ENCODE data around the gene PDS5A. TPM values are rescaled to one million over a fixed set of nuclear protein-coding genes. Genes with fewer than 3 reads are reported as not detected.
"Not testable (repeated sequence)": the region's sequence is repeated elsewhere in the genome, so short reads cannot be mapped to it uniquely, and the experiment has no call there.

Gene PDS5A
- total RNA-seq, 4 donors from 2014 or later: 68.3 to 110 (median 76.8) TPM

DNA sequence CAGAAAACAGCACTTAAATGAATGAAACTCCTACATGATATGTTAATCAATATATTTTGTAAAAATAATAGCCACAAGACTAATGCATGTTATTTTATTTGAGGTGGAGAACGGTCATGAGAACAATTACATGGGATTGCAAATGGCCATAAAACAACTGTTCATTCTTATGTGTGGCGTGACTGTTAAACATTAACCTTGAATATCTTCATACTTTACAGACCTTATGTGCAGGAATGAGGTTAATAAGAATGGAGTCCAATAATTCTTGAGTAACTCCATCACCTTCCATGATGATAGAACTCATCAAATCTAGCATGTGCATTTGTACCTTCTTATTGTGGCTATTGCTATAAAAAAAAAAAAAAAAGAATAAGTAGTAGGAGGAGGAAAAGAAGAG is 55.3 kb downstream of the PDS5A start:
- no peaks in the 10 kb centered on the region for H3K9me3 ChIP-seq
- DNase-seq: no peak
- H3K36me3 ChIP-seq: peaks cover 0 to 13% (median 0%) of the 10 kb centered on the region in 3 donors
- TF ChIP-seq, protein P1, sequence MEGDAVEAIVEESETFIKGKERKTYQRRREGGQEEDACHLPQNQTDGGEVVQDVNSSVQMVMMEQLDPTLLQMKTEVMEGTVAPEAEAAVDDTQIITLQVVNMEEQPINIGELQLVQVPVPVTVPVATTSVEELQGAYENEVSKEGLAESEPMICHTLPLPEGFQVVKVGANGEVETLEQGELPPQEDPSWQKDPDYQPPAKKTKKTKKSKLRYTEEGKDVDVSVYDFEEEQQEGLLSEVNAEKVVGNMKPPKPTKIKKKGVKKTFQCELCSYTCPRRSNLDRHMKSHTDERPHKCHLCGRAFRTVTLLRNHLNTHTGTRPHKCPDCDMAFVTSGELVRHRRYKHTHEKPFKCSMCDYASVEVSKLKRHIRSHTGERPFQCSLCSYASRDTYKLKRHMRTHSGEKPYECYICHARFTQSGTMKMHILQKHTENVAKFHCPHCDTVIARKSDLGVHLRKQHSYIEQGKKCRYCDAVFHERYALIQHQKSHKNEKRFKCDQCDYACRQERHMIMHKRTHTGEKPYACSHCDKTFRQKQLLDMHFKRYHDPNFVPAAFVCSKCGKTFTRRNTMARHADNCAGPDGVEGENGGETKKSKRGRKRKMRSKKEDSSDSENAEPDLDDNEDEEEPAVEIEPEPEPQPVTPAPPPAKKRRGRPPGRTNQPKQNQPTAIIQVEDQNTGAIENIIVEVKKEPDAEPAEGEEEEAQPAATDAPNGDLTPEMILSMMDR (IDR thresholded peaks at IDR 0.05): no peak
- TF ChIP-seq POLR2A (IDR thresholded peaks at IDR 0.05): no peak
- H3K4me3 ChIP-seq: no peak overlapping the region
- no peaks in the 10 kb centered on the region for H3K4me1 ChIP-seq
- no peak overlapping the region for H3K27ac ChIP-seq
- no peaks in the 10 kb centered on the region for H3K27me3 ChIP-seq

DNA sequence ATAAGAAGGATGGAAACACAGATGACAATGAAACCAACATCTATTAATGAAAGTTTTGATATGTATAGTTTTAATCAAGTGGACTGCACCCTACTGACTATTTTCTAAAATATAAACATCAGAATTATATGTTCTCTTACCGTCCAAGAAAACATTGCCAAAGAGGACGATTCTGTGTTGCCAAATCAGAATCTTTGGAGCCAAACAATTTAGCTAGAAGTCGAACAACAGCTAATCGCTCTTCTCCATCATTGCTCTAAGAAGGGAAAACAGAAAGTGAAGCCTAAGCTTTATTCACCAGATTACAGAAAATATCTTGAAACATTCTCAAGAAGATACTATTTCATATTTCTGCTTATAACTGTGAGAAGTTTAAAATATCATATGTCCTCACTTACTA is 64.2 kb downstream of the PDS5A start:
- Histone ChIP-seq H3K27ac (no peak overlapping the region), H3K27me3 (no peaks in the 10 kb centered on the region), H3K4me3 (no peak overlapping the region), H3K9me3 (no peaks in the 10 kb centered on the region), H3K36me3 (peaks cover 0 to 75% (median 0%) of the 10 kb centered on the region in 3 donors), H3K4me1 (no peaks in the 10 kb centered on the region)
- TF ChIP-seq, protein P1 (IDR thresholded peaks at IDR 0.05): no peak
- TF ChIP-seq POLR2A (IDR thresholded peaks at IDR 0.05): no peak
- no peak for DNase-seq

DNA sequence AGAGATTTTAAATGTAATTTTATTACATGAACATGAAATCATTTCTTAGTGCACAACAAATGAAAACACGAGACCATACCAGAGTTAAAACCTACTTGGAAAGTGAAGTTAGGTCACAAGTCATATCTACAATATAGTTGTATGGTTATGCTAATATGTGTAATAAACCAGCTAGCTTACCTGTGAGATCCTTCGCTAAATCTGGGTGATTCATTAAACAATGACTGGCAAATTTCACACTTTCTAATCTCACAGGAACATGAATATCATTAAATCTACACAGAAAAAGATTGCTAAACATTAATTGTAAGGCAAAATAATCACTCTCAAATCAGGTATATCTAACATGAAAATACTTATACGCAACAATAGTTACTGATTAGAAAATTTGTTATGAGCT is 67.6 kb downstream of the PDS5A start:
- H3K36me3 ChIP-seq: peaks cover 0 to 44% (median 0%) of the 10 kb centered on the region in 3 donors
- H3K27me3 ChIP-seq: no peaks in the 10 kb centered on the region
- TF ChIP-seq POLR2A (IDR thresholded peaks at IDR 0.05): no peak
- TF ChIP-seq, protein P1 (IDR thresholded peaks at IDR 0.05): no peak
- no peaks in the 10 kb centered on the region for H3K9me3 ChIP-seq
- H3K4me1 ChIP-seq: no peaks in the 10 kb centered on the region
- H3K4me3 ChIP-seq: no peak overlapping the region
- no peak overlapping the region for H3K27ac ChIP-seq
- no peak for DNase-seq

DNA sequence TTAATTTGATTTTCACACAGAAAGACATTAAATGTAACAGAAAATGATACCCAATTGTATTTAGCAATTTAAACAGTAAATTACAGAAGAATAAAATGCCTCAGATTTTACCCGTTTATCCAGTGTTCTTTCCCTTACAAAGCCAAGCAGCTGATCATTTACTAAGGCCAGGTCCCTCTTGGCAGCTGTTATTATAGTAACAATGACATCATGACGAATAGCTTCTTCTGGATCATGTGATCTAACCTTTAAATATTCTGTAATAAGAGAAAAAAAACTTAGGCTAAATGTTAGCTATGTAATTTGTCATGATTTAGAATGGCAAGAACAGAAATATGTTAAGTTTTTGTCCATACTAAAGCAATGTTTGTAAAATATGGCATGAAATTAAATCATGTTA is 69.4 kb downstream of the PDS5A start:
- Histone ChIP-seq H3K27me3 (no peaks in the 10 kb centered on the region), H3K9me3 (no peaks in the 10 kb centered on the region), H3K4me1 (no peaks in the 10 kb centered on the region), H3K4me3 (no peak overlapping the region), H3K27ac (no peak overlapping the region), H3K36me3 (peaks cover 0 to 44% (median 0%) of the 10 kb centered on the region in 3 donors)
- no peak for DNase-seq
- TF ChIP-seq, protein P1 (IDR thresholded peaks at IDR 0.05): no peak
- TF ChIP-seq POLR2A (IDR thresholded peaks at IDR 0.05): no peak

DNA sequence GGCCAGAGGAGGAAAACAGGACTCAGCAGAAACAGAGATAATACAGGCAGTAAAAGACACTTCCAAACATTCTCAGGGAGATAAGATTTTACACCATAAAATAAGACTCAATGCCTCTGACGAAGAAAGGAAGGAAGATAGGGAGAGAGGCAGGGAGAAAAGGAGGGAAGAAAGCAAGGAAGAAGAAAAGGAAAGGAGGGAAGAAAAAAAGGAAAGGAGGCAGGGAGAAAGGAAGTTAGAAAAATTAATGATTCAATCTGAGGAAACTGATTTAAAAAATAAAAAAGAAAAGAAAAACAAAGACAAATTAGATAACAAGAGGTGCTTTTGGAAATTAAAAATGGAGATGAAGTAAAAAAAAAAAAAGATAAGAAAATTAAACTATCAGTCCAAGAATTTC is 72.1 kb downstream of the PDS5A start:
- no peak for DNase-seq
- Histone ChIP-seq H3K27me3 (no peaks in the 10 kb centered on the region), H3K9me3 (no peaks in the 10 kb centered on the region), H3K4me3 (no peak overlapping the region), H3K27ac (no peak overlapping the region), H3K36me3 (peaks cover 0 to 38% (median 0%) of the 10 kb centered on the region in 3 donors), H3K4me1 (no peaks in the 10 kb centered on the region)
- TF ChIP-seq, protein P1 (IDR thresholded peaks at IDR 0.05): no peak
- TF ChIP-seq POLR2A (IDR thresholded peaks at IDR 0.05): no peak

DNA sequence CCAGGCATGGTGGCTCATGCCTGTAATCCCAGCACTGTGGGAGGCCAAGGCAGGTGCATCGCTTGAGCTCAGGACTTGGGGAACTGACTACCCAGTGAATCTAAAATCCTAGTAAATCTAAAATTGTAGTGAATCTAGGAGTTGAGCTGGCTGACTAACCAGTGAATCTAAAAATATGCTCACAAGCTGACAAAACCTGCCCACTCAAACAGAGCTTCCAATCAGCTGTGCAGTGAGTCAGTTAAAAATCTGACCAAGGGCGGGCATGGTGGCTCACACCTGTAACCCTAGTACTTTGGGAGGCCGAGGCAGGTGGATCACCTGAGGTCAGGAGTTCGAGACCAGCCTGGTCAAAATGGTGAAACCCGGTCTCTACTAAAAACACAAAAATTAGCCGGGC is 72.7 kb downstream of the PDS5A start:
- peaks cover 0 to 42% (median 0%) of the 10 kb centered on the region in 3 donors for H3K36me3 ChIP-seq
- not testable (repeated sequence) for H3K4me3 ChIP-seq, H3K4me1 ChIP-seq, DNase-seq, H3K9me3 ChIP-seq, H3K27ac ChIP-seq, H3K27me3 ChIP-seq
